ENCODE measurements around the gene KCTD1. TPM values are rescaled to one million over a fixed set of nuclear protein-coding genes. Genes with fewer than 3 reads are reported as not detected.

The KCTD1 gene
- total RNA-seq, 1 donor from 2014 or later, result 17.1 TPM

DNA sequence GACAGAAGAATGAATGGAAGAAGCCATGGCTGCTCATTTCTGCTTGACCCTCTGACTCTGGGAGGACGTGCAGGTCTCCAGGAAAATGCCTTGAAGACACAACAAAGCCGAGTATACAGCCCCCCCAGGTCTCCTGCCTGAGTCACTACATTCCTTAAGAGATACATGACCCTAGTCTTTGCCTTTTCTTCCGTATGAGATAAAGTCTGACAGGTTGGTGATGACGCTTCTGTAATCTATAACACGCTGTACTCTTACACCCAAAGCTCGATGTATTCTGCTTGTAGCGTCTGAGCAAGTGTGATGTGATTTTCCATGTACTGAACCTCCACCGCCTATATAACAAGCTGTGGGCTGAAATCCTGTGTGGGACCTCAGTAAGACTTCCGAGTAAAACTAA lies 77.3 kb downstream of the KCTD1 start:
- H3K9me3 ChIP-seq (ENCODE audit: low read depth), result no peaks in the 10 kb centered on the region
- no peak for TF ChIP-seq CTCF (IDR thresholded peaks at IDR 0.05)
- no peak for TF ChIP-seq EZH2phosphoT487 (IDR thresholded peaks at IDR 0.05)
- no peak for TF ChIP-seq EZH2 (IDR thresholded peaks at IDR 0.05)
- H3K79me2 ChIP-seq (ENCODE audit: low read depth), result no peaks in the 10 kb centered on the region
- Mint-ChIP-seq H3K27me3 (ENCODE audit: insufficient read depth, low read depth) (peaks cover 2% of the 10 kb centered on the region), H3K9me3 (no peaks in the 10 kb centered on the region), H3K27ac (peak overlapping the region; percentile 50), H3K4me1 (peaks cover 13% of the 10 kb centered on the region), H3K36me3 (peaks cover 33% of the 10 kb centered on the region), H3K4me3 (no peak overlapping the region)
- no peak overlapping the region for H3K4me3 ChIP-seq
- no peak for DNase-seq (ENCODE audit: low spot score)
- H3K27me3 ChIP-seq, result no peaks in the 10 kb centered on the region
- no peak overlapping the region for H3K9ac ChIP-seq
- no peak overlapping the region for H3K27ac ChIP-seq
- H4K20me1 ChIP-seq (ENCODE audit: low read depth), result no peaks in the 10 kb centered on the region
- no peak overlapping the region for H3K4me2 ChIP-seq
- peaks cover 20% of the 10 kb centered on the region for H3F3A ChIP-seq (ENCODE audit: low read depth)
- H2AFZ ChIP-seq (replicated peaks), result no peak overlapping the region
- no peaks in the 10 kb centered on the region for H3K36me3 ChIP-seq
- H3K4me1 ChIP-seq, result peaks cover 15% of the 10 kb centered on the region

- H3K27me3 Mint-ChIP-seq (ENCODE audit: insufficient read depth, low read depth), result peaks cover 2% of the 10 kb centered on the region
- TF ChIP-seq EZH2 (IDR thresholded peaks at IDR 0.05), result no peak
- no peak for TF ChIP-seq CTCF (IDR thresholded peaks at IDR 0.05)
- TF ChIP-seq EZH2phosphoT487 (IDR thresholded peaks at IDR 0.05), result no peak
- no peak overlapping the region for H2AFZ ChIP-seq (replicated peaks)
- no peak overlapping the region for H3K27ac Mint-ChIP-seq
- peaks cover 33% of the 10 kb centered on the region for H3K36me3 Mint-ChIP-seq
- peaks cover 13% of the 10 kb centered on the region for H3K4me1 Mint-ChIP-seq
- H3F3A ChIP-seq (ENCODE audit: low read depth), result peaks cover 20% of the 10 kb centered on the region
- H3K27ac ChIP-seq, result peak overlapping the region; percentile 25
- no peak overlapping the region for H3K4me3 ChIP-seq
- no peaks in the 10 kb centered on the region for H4K20me1 ChIP-seq (ENCODE audit: low read depth)
- no peak overlapping the region for H3K9ac ChIP-seq
- H3K79me2 ChIP-seq (ENCODE audit: low read depth), result no peaks in the 10 kb centered on the region
- peaks cover 15% of the 10 kb centered on the region for H3K4me1 ChIP-seq
- H3K9me3 ChIP-seq (ENCODE audit: low read depth), result no peaks in the 10 kb centered on the region
- no peaks in the 10 kb centered on the region for H3K27me3 ChIP-seq
- H3K4me2 ChIP-seq, result no peak overlapping the region
- H3K9me3 Mint-ChIP-seq, result no peaks in the 10 kb centered on the region
- no peak overlapping the region for H3K4me3 Mint-ChIP-seq
- no peaks in the 10 kb centered on the region for H3K36me3 ChIP-seq
- DNase-seq (ENCODE audit: low spot score), result peak; percentile 21
Measured at GRCh38 chr18:26470011-26470637, 78.2 kb downstream of the KCTD1 start.

DNA sequence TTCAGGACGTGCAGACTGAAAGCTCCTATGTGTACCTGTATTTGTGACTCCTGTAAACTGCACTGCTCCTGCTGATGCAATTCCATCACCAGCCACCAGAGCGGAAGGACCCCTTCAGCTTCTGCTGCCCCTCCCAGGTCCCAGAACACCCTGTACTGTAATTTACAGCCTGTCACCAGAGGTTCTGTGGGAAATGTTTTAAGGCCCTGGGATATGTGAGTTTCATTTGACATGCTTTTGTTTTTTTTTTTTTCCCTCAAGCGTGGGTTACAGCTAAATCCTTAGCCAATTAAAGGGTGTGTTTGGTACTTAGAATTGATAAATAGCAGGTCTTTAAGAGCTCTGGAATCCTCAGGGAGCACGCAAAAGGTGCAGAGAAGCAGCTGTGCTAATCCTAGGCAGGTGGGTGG lies 79.4 kb downstream of the KCTD1 start:
- Histone ChIP-seq H3K27me3 (no peaks in the 10 kb centered on the region), H3K79me2 (ENCODE audit: low read depth) (no peaks in the 10 kb centered on the region), H3K9me3 (ENCODE audit: low read depth) (no peaks in the 10 kb centered on the region), H3K36me3 (no peaks in the 10 kb centered on the region), H4K20me1 (ENCODE audit: low read depth) (no peaks in the 10 kb centered on the region), H2AFZ (replicated peaks) (no peak overlapping the region), H3K9ac (no peak overlapping the region), H3K4me2 (no peak overlapping the region), H3K4me3 (no peak overlapping the region), H3K27ac (no peak overlapping the region), H3F3A (ENCODE audit: low read depth) (peaks cover 28% of the 10 kb centered on the region), H3K4me1 (peaks cover 24% of the 10 kb centered on the region)
- TF ChIP-seq CTCF (IDR thresholded peaks at IDR 0.05) (peak; percentile 64), EZH2phosphoT487 (IDR thresholded peaks at IDR 0.05) (no peak)
- no peak overlapping the region for H3K4me3 Mint-ChIP-seq
- peaks cover 2% of the 10 kb centered on the region for H3K27me3 Mint-ChIP-seq (ENCODE audit: insufficient read depth, low read depth)
- H3K4me1 Mint-ChIP-seq, result peaks cover 17% of the 10 kb centered on the region
- no peak overlapping the region for H3K27ac Mint-ChIP-seq
- H3K36me3 Mint-ChIP-seq, result peaks cover 31% of the 10 kb centered on the region
- no peaks in the 10 kb centered on the region for H3K9me3 Mint-ChIP-seq
- peak; percentile 69 for DNase-seq (ENCODE audit: low spot score)

Measured in neural progenitor cell (in vitro differentiated cells).